ENCODE measurements around the gene NYAP2.

GRCh38 chr2:225512876-225513540, 113.5 kb downstream of the NYAP2 start:
- TF ChIP-seq CTCF (IDR thresholded peaks at IDR 0.05) = no peak
- TF ChIP-seq POLR2A (IDR thresholded peaks at IDR 0.05) = no peak
